Vagina (tissue), 2 donors: ENCODE measurements around the gene USP25.

Experiments
- CTCF ChIP-seq, 3 experiments: fragments of 450-650 bp in 2 of 3; fragments of 200-600 bp in 1 of 3; sonication (generic) in 1 of 3; IDR thresholded peaks; one replicate each; pipeline ENCODE4 v1.5.1; 2017 to 2019; ENCODE audit warnings: antibody characterized with exemption in 3 of 3, mild to moderate bottlenecking in 2 of 3, moderate library complexity in 2 of 3
- POLR2A ChIP-seq, 2 donors: fragments of 450-650 bp; IDR thresholded peaks; one replicate each; pipeline ENCODE4 v1.6.1; 2017; ENCODE audit warnings: antibody characterized with exemption in 2 of 2, mild to moderate bottlenecking in 2 of 2, moderate library complexity in 2 of 2

GRCh38 chr21:15735409-15735808 is 5.6 kb downstream of the USP25 start:
- no peak for TF ChIP-seq CTCF (IDR thresholded peaks at IDR 0.05)
- no peak for TF ChIP-seq POLR2A (IDR thresholded peaks at IDR 0.05)
